ENCODE measurements around the gene LRP5. TPM values are rescaled to one million over a fixed set of nuclear protein-coding genes. Genes with fewer than 3 reads are reported as not detected.

The LRP5 gene
- total RNA-seq, 4 donors from 2014 or later = 27.3 to 60.1 (median 35.0) TPM

DNA sequence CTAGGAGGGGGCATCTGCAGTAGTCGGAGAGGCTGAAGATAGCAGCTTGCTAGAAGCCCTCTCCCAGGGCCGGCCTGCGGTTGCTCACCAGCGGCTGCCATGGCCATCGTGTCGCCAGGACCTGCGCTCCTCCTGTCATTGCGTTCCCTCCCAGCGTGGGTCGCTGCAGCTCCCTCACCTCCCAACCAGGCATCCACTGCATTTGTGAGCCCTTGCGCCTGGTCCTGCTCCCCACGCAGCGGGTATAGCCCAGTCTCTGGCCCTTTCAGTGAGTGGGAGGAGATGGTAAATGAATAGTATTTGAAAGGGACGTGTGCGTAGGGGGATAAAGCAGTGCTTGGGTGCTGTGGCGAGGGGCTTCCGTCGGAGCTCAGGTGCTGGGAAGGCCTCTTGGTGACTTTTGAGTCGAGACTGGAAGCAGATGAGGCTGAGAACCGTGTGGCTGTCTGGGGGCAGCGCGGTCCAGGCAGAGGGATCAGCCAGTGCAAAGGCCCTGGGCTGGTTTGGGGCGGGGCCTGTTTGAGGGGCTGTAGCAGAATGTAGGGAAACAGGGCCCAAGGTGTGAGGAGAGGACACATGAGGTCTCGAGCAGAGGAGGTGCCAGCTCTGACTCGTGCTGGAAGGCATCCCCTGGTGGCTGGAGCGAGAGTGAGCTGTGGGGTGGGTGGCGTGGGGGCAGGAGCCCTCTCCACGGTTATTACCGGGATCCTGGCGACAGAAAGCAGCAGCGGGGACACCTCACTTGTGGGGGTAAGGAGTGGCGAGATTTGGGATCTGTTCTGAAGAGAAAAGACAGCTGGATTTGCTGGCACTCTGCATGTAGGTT is 39.3 kb downstream of the LRP5 start:
- H3K27me3 ChIP-seq = no peaks in the 10 kb centered on the region
- WGBS = 89% methylated on average over 32 of the region's 32 CpGs

DNA sequence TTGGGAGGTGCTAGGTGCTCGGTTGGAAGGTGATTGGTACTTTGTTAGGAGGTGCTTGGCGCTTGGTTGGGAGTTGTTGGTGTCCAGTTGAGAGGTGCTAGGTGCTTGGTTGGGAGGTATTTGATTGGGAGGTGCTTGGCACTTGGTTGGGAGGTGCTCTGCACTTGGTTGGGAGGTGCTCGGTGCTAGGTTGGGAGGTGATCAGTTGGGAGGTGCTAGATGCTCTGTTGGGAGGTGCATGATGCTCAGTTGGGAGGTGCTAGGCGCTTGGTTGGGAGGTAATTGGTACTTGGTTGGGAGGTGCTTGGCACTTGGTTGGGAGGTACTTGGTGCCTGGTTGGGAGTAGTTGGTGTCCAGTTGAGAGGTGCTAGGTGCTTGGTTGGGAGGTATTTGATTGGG is 40.2 kb downstream of the LRP5 start:
- TF ChIP-seq POLR2AphosphoS5 (IDR thresholded peaks at IDR 0.05) = no peak
- WGBS = 83% methylated on average over 4 of the region's 4 CpGs
- H3K9me3 ChIP-seq = no peaks in the 10 kb centered on the region

More for the DNA sequence above, 39.3 kb downstream of the LRP5 start:
- Histone ChIP-seq H3K27ac (no peak overlapping the region), H3K4me3 (no peak overlapping the region), H3K9me3 (no peaks in the 10 kb centered on the region), H3K4me1 (peaks cover 41% of the 10 kb centered on the region), H3K36me3 (no peaks in the 10 kb centered on the region)
- DNase-seq (ENCODE audit: low spot score in 2 of 2) = no peak
- no peak for TF ChIP-seq POLR2AphosphoS5 (IDR thresholded peaks at IDR 0.05)

DNA sequence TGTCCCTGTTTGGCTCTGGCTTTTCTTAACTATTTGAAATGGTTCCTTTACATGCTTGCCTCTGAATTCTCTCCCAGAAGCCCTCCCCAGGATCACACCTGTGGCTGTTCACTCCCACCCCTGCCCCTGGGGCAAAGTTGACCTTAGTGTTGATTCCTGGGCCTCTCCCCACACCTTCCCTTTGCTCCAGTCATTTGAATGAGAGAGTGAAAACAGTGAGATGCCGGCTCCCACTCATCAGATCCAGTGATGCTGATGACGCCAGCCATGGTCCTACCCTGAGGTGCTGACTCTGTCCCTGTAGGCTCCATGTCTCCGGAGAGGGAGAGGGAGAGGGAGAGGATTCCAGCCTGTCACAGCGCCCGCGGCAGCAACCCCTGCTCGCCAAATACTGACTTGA is 40.7 kb downstream of the LRP5 start:
- Histone ChIP-seq H3K36me3 (peaks cover under 1% of the 10 kb centered on the region), H3K4me1 (peaks cover 29% of the 10 kb centered on the region), H3K27me3 (no peaks in the 10 kb centered on the region), H3K9me3 (no peaks in the 10 kb centered on the region), H3K27ac (no peak overlapping the region), H3K4me3 (no peak overlapping the region)
- no peak for DNase-seq (ENCODE audit: low spot score in 2 of 2)
- no peak for TF ChIP-seq POLR2AphosphoS5 (IDR thresholded peaks at IDR 0.05)
- TF ChIP-seq POLR2A (IDR thresholded peaks at IDR 0.05) = no peak
- no peak for TF ChIP-seq EP300 (IDR thresholded peaks at IDR 0.05)
- TF ChIP-seq, protein P1, sequence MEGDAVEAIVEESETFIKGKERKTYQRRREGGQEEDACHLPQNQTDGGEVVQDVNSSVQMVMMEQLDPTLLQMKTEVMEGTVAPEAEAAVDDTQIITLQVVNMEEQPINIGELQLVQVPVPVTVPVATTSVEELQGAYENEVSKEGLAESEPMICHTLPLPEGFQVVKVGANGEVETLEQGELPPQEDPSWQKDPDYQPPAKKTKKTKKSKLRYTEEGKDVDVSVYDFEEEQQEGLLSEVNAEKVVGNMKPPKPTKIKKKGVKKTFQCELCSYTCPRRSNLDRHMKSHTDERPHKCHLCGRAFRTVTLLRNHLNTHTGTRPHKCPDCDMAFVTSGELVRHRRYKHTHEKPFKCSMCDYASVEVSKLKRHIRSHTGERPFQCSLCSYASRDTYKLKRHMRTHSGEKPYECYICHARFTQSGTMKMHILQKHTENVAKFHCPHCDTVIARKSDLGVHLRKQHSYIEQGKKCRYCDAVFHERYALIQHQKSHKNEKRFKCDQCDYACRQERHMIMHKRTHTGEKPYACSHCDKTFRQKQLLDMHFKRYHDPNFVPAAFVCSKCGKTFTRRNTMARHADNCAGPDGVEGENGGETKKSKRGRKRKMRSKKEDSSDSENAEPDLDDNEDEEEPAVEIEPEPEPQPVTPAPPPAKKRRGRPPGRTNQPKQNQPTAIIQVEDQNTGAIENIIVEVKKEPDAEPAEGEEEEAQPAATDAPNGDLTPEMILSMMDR (IDR thresholded peaks at IDR 0.05) = no peak
- 72% methylated on average over 6 of the region's 7 CpGs for WGBS

More for the DNA sequence above, 40.2 kb downstream of the LRP5 start:
- Histone ChIP-seq H3K4me3 (no peak overlapping the region), H3K27me3 (no peaks in the 10 kb centered on the region), H3K27ac (no peak overlapping the region), H3K4me1 (peaks cover 33% of the 10 kb centered on the region), H3K36me3 (no peaks in the 10 kb centered on the region)
- DNase-seq (ENCODE audit: low spot score in 2 of 2) = no peak

DNA sequence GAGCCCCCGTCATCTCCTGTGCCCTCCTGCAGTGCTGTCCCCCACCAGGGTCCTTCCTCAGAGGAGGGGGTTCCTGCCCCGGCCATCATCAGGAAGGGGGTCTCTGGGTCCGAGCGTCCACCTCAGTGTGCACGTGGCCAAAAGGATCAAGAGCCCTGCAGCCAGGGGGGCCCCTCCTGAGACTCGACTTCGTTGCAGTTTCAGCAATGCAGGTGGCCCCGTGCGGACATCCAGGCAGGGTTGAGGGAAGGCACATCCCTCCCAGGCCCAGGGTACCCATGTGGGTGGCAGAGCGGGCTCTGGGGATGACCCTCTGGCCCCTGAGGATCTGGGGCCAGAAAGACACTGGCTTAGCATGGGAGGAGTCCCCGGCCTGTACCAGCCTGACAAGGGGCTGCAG is 41.3 kb downstream of the LRP5 start:
- no peak for TF ChIP-seq EP300 (IDR thresholded peaks at IDR 0.05)
- TF ChIP-seq, protein P1 (IDR thresholded peaks at IDR 0.05) = no peak
- no peak for TF ChIP-seq POLR2AphosphoS5 (IDR thresholded peaks at IDR 0.05)
- no peak for TF ChIP-seq POLR2A (IDR thresholded peaks at IDR 0.05)
- Histone ChIP-seq H3K27ac (peak overlapping the region; percentile 61), H3K9me3 (no peaks in the 10 kb centered on the region), H3K4me3 (no peak overlapping the region), H3K4me1 (peaks cover 29% of the 10 kb centered on the region), H3K36me3 (peaks cover 6% of the 10 kb centered on the region), H3K27me3 (no peaks in the 10 kb centered on the region)
- WGBS = 81% methylated on average over 2 of the region's 11 CpGs
- DNase-seq (ENCODE audit: low spot score in 2 of 2) = no peak

DNA sequence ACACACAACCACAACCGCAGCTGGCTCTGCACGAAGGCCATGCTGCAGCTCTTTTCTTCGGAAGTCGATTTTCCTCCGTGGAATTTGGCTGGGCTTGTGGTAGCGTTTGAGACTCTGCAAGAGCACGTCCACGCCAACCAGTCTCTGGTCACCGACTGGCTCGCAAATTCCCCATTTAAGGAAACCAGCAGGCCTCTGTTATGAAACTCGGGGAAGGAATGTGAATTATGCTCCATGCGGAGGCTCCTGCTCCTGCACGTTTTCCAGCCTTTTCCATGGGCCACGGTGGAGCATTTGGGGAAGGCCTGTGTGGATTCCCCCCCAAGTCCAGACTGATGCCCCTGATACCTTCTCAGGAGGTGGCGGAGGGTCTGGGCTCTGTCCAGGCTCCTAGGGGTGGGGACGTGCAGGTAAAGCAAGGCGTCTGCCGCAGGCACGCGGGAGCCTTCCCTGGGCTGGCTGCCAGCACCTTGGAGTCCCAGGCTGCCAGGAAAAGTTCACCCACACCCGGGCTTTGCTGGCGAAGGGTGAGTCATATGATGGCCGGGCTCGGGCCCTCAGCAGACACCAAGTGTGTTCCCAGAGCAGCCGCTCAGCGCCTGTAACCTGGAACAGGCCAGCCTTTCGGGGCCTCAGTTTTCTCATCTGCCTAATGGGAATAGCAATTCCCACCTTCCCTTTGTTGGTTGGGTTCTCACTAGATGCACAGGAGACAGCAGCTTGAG is 41.9 kb downstream of the LRP5 start:
- no peak overlapping the region for H3K4me3 ChIP-seq
- DNase-seq (ENCODE audit: low spot score in 2 of 2) = peak; percentile 90 to 91
- H3K27me3 ChIP-seq = no peaks in the 10 kb centered on the region
- H3K27ac ChIP-seq = peak overlapping the region; percentile 61
- TF ChIP-seq EP300 (IDR thresholded peaks at IDR 0.05) = no peak
- TF ChIP-seq POLR2AphosphoS5 (IDR thresholded peaks at IDR 0.05) = peak in 2 of 3 donors; percentile 8 to 28
- peaks cover 27% of the 10 kb centered on the region for H3K4me1 ChIP-seq
- H3K9me3 ChIP-seq = no peaks in the 10 kb centered on the region
- peaks cover 12% of the 10 kb centered on the region for H3K36me3 ChIP-seq
- 52% methylated on average over 21 of the region's 27 CpGs for WGBS

DNA sequence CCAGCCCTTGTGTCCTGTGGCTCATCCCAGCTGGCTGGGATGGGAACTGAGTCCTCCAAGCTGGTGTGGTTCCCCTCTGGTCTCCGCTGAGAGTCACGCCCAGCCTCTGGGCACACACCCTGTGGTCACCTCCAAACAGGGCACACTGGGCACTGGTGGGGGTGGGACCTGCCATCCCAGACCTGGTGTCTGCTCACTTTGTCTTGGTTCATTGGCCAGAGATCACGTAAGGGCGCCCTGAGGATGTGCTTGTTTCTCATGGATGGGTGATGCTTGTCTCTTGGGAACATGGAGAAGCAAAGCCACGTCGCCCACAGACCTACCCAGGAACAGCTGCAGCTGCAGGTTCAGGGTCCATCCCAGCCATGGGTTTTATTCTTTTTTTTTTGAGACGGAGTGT is 43.1 kb downstream of the LRP5 start:
- Histone ChIP-seq H3K9me3 (no peaks in the 10 kb centered on the region), H3K27me3 (no peaks in the 10 kb centered on the region), H3K27ac (no peak overlapping the region), H3K4me1 (peaks cover 23% of the 10 kb centered on the region), H3K36me3 (peaks cover 18% of the 10 kb centered on the region), H3K4me3 (no peak overlapping the region)
- TF ChIP-seq EP300 (IDR thresholded peaks at IDR 0.05) (no peak), POLR2A (IDR thresholded peaks at IDR 0.05) (no peak), POLR2AphosphoS5 (IDR thresholded peaks at IDR 0.05) (no peak)
- TF ChIP-seq, protein P1 (IDR thresholded peaks at IDR 0.05) = no peak
- no peak for DNase-seq (ENCODE audit: low spot score in 2 of 2)
- 84% methylated on average over 6 of the region's 7 CpGs for WGBS

Measured in suprapubic skin (tissue), 4 donors.